WTC11 (cell line): ENCODE results near the gene EXOC3L4.

ENCODE experiments used
- FOXK1 ChIP-seq: sonication (generic); formaldehyde crosslinking; IDR thresholded peaks from 2 replicates; pipeline ENCODE4 v1.8.0; 2022; ENCODE audit warnings: mild to moderate bottlenecking, moderate library complexity, missing genetic modification reagents
- NR1H2 ChIP-seq: sonication (generic); formaldehyde crosslinking; IDR thresholded peaks from 2 replicates; pipeline ENCODE4 v1.9.0; 2021; ENCODE audit warnings: mild to moderate bottlenecking, moderate library complexity, missing genetic modification reagents
- NR2C2 ChIP-seq: sonication (generic); formaldehyde crosslinking; IDR thresholded peaks from 2 replicates; pipeline ENCODE4 v1.8.0; 2022; ENCODE audit warnings: mild to moderate bottlenecking, missing genetic modification reagents
- TP53 ChIP-seq: sonication (generic); formaldehyde crosslinking; IDR thresholded peaks from 2 replicates; pipeline ENCODE4 v1.8.1; 2023; ENCODE audit warnings: mild to moderate bottlenecking, missing genetic modification reagents
- ZNF396 ChIP-seq: fragments of 250-450 bp; sonication (Bioruptor Pico); IDR thresholded peaks from 2 replicates; pipeline ENCODE4 v1.8.0; 2021; ENCODE audit warnings: mild to moderate bottlenecking, moderate library complexity, borderline replicate concordance
- TF ChIP-seq, protein P1 (sequence below): fragments of 200-600 bp; IDR thresholded peaks from 2 replicates; pipeline ENCODE4 v1.8.0; 2022; ENCODE audit warnings: antibody characterized with exemption
- TF ChIP-seq, protein P2 (sequence below): sonication (generic); formaldehyde crosslinking; IDR thresholded peaks from 2 replicates; pipeline ENCODE4 v1.8.0; 2022; ENCODE audit warnings: mild to moderate bottlenecking, missing genetic modification reagents

DNA sequence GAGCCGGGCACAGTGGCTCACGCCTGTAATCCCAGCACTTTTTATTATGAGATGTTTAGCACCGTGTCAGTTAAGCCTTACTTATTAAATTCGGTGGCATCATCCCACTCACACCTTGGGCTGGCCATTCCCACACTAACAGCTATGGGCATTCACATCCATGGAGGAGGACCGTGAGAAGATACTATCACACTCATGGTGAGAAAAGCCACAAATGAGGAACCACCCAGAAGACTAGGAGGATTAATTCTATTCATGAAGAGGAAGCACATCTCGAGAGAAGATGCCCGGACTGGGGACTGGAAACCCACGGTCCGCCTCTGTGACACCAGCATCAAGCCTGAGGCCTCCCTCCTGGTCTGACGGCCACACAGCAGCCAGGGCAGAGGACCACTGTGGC lies 42.1 kb upstream of the EXOC3L4 start:
- TF ChIP-seq, protein P1, sequence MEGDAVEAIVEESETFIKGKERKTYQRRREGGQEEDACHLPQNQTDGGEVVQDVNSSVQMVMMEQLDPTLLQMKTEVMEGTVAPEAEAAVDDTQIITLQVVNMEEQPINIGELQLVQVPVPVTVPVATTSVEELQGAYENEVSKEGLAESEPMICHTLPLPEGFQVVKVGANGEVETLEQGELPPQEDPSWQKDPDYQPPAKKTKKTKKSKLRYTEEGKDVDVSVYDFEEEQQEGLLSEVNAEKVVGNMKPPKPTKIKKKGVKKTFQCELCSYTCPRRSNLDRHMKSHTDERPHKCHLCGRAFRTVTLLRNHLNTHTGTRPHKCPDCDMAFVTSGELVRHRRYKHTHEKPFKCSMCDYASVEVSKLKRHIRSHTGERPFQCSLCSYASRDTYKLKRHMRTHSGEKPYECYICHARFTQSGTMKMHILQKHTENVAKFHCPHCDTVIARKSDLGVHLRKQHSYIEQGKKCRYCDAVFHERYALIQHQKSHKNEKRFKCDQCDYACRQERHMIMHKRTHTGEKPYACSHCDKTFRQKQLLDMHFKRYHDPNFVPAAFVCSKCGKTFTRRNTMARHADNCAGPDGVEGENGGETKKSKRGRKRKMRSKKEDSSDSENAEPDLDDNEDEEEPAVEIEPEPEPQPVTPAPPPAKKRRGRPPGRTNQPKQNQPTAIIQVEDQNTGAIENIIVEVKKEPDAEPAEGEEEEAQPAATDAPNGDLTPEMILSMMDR, result no peak
- TF ChIP-seq ZNF396 (CRISPR knock-in tag), result no peak
- TF ChIP-seq, protein P2, sequence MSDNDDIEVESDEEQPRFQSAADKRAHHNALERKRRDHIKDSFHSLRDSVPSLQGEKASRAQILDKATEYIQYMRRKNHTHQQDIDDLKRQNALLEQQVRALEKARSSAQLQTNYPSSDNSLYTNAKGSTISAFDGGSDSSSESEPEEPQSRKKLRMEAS (CRISPR knock-in tag), result no peak
- TF ChIP-seq NR2C2 (CRISPR knock-in tag), result no peak
- no peak for TF ChIP-seq NR1H2
- no peak for TF ChIP-seq TP53 (CRISPR knock-in tag)
- TF ChIP-seq FOXK1 (CRISPR knock-in tag), result no peak
